ENCODE results near the gene PTGS1.
A peak's percentile ranks its signal among the peaks of the same experiment; 100 is the strongest.
"Not testable (repeated sequence)": the region's sequence is repeated elsewhere in the genome, so short reads cannot be mapped to it uniquely, and the experiment has no call there.

PTGS1 gene

DNA sequence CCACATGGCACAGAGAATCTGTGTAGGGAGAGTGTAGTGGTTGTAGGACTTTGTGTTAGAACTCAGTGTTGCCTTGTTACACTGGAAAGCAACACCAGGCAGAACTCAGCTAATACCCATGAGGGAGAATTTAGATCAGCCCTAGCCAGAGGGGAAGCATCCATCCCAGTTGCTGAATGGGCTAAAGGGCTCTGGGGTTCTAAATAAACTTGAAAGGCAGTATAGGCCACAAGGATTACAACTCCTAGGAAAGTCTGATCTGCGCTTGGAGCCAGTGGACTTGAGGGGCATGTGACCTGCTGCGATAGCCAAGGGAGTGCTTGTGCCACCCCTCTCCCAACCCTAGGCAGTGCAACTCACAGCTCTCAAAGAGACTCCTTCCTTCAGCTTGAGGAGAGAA is 26.9 kb downstream of the PTGS1 start:
- no peak overlapping the region for H3K4me3 ChIP-seq (ENCODE audit: low read depth, low read length)
- TF ChIP-seq, protein P1, sequence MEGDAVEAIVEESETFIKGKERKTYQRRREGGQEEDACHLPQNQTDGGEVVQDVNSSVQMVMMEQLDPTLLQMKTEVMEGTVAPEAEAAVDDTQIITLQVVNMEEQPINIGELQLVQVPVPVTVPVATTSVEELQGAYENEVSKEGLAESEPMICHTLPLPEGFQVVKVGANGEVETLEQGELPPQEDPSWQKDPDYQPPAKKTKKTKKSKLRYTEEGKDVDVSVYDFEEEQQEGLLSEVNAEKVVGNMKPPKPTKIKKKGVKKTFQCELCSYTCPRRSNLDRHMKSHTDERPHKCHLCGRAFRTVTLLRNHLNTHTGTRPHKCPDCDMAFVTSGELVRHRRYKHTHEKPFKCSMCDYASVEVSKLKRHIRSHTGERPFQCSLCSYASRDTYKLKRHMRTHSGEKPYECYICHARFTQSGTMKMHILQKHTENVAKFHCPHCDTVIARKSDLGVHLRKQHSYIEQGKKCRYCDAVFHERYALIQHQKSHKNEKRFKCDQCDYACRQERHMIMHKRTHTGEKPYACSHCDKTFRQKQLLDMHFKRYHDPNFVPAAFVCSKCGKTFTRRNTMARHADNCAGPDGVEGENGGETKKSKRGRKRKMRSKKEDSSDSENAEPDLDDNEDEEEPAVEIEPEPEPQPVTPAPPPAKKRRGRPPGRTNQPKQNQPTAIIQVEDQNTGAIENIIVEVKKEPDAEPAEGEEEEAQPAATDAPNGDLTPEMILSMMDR (conservative IDR thresholded peaks at IDR 0.05; ENCODE audit: low read depth, low read length): no peak

DNA sequence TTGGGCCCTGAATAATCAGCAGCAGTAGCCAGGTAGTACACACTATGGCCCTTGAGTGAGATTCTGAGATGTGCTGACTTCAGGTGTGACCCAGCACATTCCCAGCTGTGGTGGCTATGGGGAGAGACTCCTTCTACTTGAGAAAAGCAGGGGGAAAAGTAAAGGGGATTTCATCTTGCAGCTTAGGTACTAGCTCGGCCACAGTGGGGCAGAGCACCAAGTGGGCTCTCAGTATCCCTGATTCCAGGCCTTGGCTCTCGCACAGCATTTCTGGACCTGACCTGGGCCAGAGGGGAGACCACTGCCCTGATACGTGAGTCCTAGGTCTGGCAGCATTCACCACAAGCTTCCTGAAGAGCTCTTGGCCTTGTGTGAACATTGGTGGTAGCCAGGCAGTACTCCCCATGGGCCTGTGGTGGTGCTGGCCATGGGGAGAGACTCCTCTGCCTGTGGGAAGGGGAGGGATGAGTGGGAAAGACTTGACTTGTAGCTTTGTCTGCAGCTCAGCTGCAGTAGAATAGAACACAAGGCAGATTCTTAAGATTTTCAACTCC is 27.6 kb downstream of the PTGS1 start:
- TF ChIP-seq, protein P1 (conservative IDR thresholded peaks at IDR 0.05; ENCODE audit: low read depth, low read length): no peak
- no peak for DNase-seq (ENCODE audit: low read depth)
- no peak overlapping the region for H3K4me3 ChIP-seq (ENCODE audit: low read depth, low read length)

More for the DNA sequence above, 26.9 kb downstream of the PTGS1 start:
- no peak for DNase-seq (ENCODE audit: low read depth)

DNA sequence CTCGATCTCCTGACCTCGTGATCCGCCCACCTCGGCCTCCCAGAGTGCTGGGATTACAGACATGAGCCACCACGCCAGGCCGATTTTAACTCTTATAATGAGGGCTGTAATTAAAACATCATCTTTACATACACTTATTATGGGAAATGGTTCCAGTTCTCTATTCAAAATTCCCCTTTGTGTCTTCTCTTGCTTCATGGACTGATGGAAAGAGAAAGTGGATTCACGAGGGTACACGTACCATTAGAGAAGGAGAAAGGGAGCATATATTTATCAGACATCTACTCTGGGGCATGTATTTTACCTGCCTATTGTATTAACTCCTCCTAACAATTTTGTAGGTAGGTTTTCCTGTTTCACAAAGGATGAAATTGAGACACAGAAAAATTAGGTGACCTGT is 31.1 kb downstream of the PTGS1 start:
- DNase-seq (ENCODE audit: low read depth): no peak
- no peak overlapping the region for H3K4me3 ChIP-seq (ENCODE audit: low read depth, low read length)
- TF ChIP-seq, protein P1 (conservative IDR thresholded peaks at IDR 0.05; ENCODE audit: low read depth, low read length): no peak

DNA sequence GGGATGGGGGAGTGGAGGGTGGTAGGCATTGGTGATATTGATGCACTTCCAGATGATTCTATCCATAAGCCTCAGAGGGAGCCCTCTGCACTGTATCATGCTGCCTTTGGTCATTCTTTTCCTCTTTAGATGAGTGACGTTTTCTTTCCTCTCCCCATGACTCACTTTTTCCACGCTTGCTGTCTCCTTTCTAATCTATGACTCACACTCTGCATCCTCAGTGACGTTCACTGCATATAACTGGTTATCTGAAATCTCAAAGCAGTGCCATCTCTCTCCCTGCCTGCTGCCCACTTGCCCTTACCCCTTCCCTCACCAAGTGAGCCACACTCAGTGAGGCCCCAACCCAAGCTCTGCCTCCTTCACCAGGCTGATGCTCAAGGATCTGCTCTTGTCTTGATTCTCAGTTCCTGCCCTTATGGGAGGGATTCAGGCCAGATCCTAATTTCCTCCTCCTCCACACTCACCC is 31.6 kb downstream of the PTGS1 start:
- TF ChIP-seq, protein P1 (conservative IDR thresholded peaks at IDR 0.05; ENCODE audit: low read depth, low read length): peak; percentile 12
- peak; percentile 98 for DNase-seq (ENCODE audit: low read depth)
- H3K4me3 ChIP-seq (ENCODE audit: low read depth, low read length): no peak overlapping the region

DNA sequence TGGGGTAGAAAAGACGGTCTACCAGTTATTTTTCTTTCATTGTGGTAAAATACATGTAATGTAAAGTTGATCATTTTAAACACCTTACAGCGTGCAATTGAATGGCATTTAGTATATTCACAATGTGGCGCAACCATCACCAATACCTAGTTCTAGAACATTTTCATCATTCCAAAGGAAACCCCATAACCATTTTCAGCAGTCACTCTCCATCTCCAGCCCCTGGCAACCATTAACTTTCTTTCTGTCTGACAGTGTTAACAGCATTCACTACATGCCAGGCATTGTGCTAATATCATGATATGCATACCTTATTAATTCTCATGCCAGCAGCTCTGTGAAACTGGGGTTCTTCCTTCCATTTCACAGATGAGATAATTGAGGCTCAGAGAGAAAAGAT is 32.0 kb downstream of the PTGS1 start:
- TF ChIP-seq, protein P1 (conservative IDR thresholded peaks at IDR 0.05; ENCODE audit: low read depth, low read length): no peak
- peak; percentile 57 for DNase-seq (ENCODE audit: low read depth)

DNA sequence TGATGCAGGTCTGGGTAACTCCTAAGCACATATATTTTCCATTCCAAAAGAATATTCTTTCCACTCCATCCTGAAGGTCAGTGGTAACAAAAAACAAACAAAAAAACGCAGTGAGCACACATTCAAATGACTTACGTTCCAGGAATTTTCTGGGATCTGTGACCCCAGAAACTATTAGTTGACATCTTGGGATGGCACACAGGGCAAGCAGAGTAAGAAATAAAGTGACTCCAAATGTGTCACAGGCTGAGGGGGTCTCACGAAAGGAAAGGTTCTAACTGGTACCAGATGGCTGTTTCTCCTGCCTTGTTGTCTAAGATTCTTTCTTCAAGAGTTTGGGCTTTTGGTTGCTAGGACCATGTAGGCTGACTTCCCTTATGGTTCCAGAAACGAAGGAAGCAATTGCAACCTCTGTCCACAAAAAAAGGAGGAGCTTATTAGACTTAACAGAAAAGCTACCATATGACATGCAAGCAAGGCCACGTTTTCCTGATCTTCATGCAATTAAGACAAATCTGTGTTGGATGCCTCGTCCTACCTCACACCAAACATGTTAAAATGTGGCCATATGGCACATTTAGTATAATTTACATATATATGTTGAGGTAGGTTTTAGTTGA is 32.7 kb downstream of the PTGS1 start:
- DNase-seq (ENCODE audit: low read depth): no peak
- TF ChIP-seq, protein P1 (conservative IDR thresholded peaks at IDR 0.05; ENCODE audit: low read depth, low read length): no peak
- no peak overlapping the region for H3K4me3 ChIP-seq (ENCODE audit: low read depth, low read length)

More for the DNA sequence above, 32.0 kb downstream of the PTGS1 start:
- H3K4me3 ChIP-seq (ENCODE audit: low read depth, low read length): no peak overlapping the region

DNA sequence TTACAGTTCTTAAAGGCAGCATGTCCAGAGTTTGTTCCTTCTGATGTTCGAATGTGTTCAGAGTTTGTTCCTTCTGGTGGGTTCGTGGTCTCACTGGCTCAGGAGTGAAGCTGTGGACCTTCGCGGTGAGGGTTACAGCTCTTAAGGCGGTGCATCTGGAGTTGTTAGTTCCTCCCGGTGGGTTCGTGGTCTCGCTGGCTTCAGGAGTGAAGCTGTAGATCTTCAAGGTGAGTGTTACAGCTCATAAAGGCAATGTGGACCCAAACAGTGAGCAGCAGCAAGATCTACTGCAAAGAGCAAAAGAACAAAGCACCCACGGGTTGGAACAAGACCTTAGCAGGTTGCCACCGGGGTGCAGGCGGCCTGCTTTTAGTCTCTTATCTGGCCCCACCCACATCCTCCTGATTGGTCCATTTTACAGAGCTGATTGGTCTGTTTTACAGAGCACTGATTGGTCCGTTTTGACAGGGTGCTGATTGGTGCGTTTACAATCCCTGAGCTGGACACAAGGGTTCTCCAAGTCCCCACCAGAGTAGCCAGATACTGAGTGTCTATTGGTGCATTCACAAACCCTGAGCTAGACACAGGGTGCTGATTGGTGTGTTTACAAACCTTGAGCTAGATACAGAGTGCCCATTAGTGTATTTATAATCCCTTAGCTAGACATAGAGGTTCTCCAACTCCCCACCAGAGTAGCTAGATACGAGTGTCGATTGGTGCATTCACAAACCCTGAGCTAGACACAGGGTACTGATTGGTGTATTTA is 34.7 kb downstream of the PTGS1 start:
- H3K4me3 ChIP-seq (ENCODE audit: low read depth, low read length); DNase-seq (ENCODE audit: low read depth): not testable (repeated sequence)
